OCI-LY1 (cell line): ENCODE data around the gene SUFU.

Source experiments
- H2AFZ ChIP-seq: fragments of 200-600 bp; sonication (generic), shearing (Covaris generic); 2 replicates; pipeline ENCODE4 v1.6.0; 2014; ENCODE audit warnings: antibody characterized with exemption, mild to moderate bottlenecking, low read length
- H3F3A ChIP-seq: fragments of 200-600 bp; sonication (generic), shearing (Covaris generic); 2 replicates; pipeline ENCODE4 v1.6.0; 2014; ENCODE audit warnings: mild to moderate bottlenecking, antibody characterized with exemption, low read length, moderate library complexity; ENCODE audit not compliant: insufficient read depth
- H3K27ac ChIP-seq: fragments of 200-600 bp; sonication (generic); 2 replicates; pipeline ENCODE4 v1.5.1; 2014; ENCODE audit warnings: low read length, mixed run types, mild to moderate bottlenecking, low read depth; ENCODE audit not compliant: poor library complexity, severe bottlenecking
- H3K27me3 ChIP-seq: fragments of 200-600 bp; sonication (generic); 2 replicates; pipeline ENCODE4 v1.6.0; 2014; ENCODE audit warnings: antibody characterized with exemption, mild to moderate bottlenecking, low read length, moderate library complexity; ENCODE audit not compliant: insufficient read depth
- H3K36me3 ChIP-seq: fragments of 200-600 bp; sonication (generic); 2 replicates; pipeline ENCODE4 v1.6.1; 2014; ENCODE audit warnings: mild to moderate bottlenecking, antibody characterized with exemption, low read length, moderate library complexity, mixed read lengths; ENCODE audit not compliant: insufficient read depth
- H3K4me1 ChIP-seq: fragments of 200-600 bp; sonication (generic); 2 replicates; pipeline ENCODE4 v1.5.1; 2014; ENCODE audit warnings: mild to moderate bottlenecking, low read length, moderate library complexity; ENCODE audit not compliant: insufficient read depth, severe bottlenecking
- H3K4me2 ChIP-seq: fragments of 200-600 bp; sonication (generic), shearing (Covaris generic); 2 replicates; pipeline ENCODE4 v1.6.1; 2014; ENCODE audit warnings: low read length
- H3K4me3 ChIP-seq: fragments of 200-600 bp; sonication (generic); 2 replicates; pipeline ENCODE4 v1.5.1; 2014; ENCODE audit warnings: low read length, low read depth, mild to moderate bottlenecking, mixed read lengths; ENCODE audit not compliant: poor library complexity, severe bottlenecking
- H3K79me2 ChIP-seq: fragments of 200-600 bp; shearing (Covaris generic); 2 replicates; pipeline ENCODE4 v1.6.1; 2016; ENCODE audit warnings: mixed run types, low read length, mixed read lengths; ENCODE audit not compliant: insufficient read depth
- H3K9ac ChIP-seq: fragments of 200-600 bp; sonication (generic), shearing (Covaris generic); 2 replicates; pipeline ENCODE4 v1.6.1; 2014; ENCODE audit warnings: mild to moderate bottlenecking, low read length, mixed read lengths
- H3K9me2 ChIP-seq: fragments of 200-600 bp; sonication (generic), shearing (Covaris generic); 2 replicates; pipeline ENCODE4 v1.6.1; 2014; ENCODE audit warnings: low read depth, mild to moderate bottlenecking, low read length, mixed read lengths
- H3K9me3 ChIP-seq: fragments of 200-600 bp; shearing (Covaris generic); 2 replicates; pipeline ENCODE4 v1.6.1; 2014; ENCODE audit warnings: low read length, mixed read lengths
- H4K20me1 ChIP-seq: fragments of 200-600 bp; sonication (generic), shearing (Covaris generic); 2 replicates; pipeline ENCODE4 v1.6.0; 2016; ENCODE audit warnings: mild to moderate bottlenecking, low read length; ENCODE audit not compliant: insufficient read depth
- EZH2 ChIP-seq: fragments of 200-600 bp; sonication (generic), shearing (Covaris generic); IDR thresholded peaks from 2 replicates; pipeline ENCODE4 v1.8.0; 2017; ENCODE audit warnings: borderline replicate concordance, mixed run types, mild to moderate bottlenecking, antibody characterized with exemption, low read length, moderate library complexity, mixed read lengths
- TF ChIP-seq, protein P1 (sequence below): fragments of 200-600 bp; sonication (generic), shearing (Covaris generic); IDR thresholded peaks from 2 replicates; pipeline ENCODE4 v1.5.1; 2017; ENCODE audit warnings: mild to moderate bottlenecking, antibody characterized with exemption, low read length, moderate library complexity, mixed read lengths

Gene SUFU

DNA sequence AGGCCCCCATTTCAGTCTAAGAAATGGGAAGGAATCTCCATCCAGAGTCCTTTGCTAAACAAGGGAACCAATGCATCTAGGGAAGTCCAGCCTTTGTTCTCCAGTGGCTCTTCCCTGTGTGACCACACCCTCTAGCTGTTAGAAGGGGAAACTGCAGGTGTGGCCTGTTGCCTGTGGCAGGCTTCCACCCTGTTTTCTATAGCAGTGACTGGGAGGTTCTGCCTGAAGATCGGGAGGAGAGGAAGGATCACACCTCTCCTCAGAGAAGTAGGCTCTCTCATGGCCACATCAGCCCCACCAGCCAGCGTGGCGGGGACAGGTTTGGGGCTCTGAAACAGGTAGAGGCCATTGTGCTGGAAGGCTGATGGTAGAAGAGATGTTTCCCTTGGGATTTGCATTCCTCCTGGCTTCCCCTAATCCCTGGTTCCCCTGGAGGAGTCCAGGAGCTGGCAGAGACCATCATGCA is 92.8 kb downstream of the SUFU start:
- Histone ChIP-seq H3K4me3 (no peak overlapping the region), H3K27ac (no peak overlapping the region), H3K4me2 (no peak overlapping the region), H3K4me1 (no peaks in the 10 kb centered on the region), H2AFZ (no peak overlapping the region), H3K9me3 (no peaks in the 10 kb centered on the region), H3K9ac (no peak overlapping the region), H4K20me1 (no peaks in the 10 kb centered on the region), H3K9me2 (no peaks in the 10 kb centered on the region), H3K36me3 (no peaks in the 10 kb centered on the region), H3K79me2 (no peaks in the 10 kb centered on the region), H3F3A (no peaks in the 10 kb centered on the region), H3K27me3 (no peaks in the 10 kb centered on the region)
- TF ChIP-seq EZH2 = no peak
- TF ChIP-seq, protein P1, sequence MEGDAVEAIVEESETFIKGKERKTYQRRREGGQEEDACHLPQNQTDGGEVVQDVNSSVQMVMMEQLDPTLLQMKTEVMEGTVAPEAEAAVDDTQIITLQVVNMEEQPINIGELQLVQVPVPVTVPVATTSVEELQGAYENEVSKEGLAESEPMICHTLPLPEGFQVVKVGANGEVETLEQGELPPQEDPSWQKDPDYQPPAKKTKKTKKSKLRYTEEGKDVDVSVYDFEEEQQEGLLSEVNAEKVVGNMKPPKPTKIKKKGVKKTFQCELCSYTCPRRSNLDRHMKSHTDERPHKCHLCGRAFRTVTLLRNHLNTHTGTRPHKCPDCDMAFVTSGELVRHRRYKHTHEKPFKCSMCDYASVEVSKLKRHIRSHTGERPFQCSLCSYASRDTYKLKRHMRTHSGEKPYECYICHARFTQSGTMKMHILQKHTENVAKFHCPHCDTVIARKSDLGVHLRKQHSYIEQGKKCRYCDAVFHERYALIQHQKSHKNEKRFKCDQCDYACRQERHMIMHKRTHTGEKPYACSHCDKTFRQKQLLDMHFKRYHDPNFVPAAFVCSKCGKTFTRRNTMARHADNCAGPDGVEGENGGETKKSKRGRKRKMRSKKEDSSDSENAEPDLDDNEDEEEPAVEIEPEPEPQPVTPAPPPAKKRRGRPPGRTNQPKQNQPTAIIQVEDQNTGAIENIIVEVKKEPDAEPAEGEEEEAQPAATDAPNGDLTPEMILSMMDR = peak; percentile 57

DNA sequence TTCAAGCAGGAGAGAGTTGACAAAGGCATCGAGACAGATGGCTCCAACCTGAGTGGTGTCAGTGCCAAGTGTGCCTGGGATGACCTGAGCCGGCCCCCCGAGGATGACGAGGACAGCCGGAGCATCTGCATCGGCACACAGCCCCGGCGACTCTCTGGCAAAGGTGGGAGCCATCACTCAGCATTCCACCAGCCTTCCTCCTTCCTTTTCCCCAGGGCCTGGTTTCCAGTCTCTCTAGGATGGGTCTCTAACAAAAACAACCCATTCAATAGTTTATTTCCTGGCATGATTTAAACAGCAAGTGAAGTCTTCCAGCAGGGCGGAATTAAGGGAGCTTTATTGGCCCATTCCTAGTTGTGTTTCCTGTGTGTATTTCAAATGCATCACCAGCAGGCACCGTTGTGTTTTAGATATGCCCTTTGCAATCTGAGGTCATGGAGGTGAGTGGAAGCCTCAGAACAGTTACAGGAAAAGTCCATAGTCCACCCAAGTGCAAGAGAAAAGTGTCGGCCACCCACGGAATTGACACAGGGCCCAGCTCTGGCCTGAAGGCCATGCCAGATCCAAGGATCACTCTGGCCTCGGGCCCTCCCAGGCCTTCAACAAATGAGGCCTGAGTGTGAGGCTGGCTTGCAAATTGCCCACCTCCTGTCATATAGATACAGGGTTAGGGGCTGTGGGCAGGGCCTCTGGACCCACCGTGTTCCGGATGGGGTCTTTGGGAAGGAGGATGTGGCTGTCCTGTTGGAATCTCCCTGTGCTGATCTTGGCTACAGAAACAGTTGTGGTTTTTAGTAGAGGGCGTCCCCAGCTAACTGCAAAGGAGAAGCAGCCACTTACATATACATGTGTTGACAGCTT is 93.6 kb downstream of the SUFU start:
- Histone ChIP-seq H3K4me1 (no peaks in the 10 kb centered on the region), H3K27ac (no peak overlapping the region), H3K4me2 (no peak overlapping the region), H3K9me3 (no peaks in the 10 kb centered on the region), H3K4me3 (no peak overlapping the region), H3K9me2 (no peaks in the 10 kb centered on the region), H3K9ac (no peak overlapping the region), H4K20me1 (no peaks in the 10 kb centered on the region), H2AFZ (no peak overlapping the region), H3K27me3 (no peaks in the 10 kb centered on the region), H3K36me3 (no peaks in the 10 kb centered on the region), H3K79me2 (no peaks in the 10 kb centered on the region), H3F3A (no peaks in the 10 kb centered on the region)
- no peak for TF ChIP-seq EZH2
- TF ChIP-seq, protein P1 = no peak

DNA sequence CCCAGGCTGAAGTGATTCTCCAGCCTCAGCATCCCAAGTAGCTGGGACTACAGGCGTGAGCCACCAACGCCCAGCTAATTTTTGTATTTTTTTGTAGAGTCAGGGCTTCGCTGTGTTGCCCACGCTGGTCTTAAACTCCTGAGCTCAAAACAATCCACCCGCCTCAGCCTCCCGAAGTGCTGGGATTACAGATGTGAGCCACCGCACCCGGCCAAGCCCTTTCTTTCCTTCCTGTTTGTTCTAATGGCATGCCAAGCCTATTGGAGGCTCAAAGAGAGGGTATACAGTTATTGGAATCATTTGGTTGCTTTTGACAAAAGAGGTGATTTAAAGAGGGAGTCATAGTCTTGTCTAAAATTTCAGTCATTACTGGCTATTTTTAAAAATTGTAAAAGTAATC is 94.5 kb downstream of the SUFU start:
- no peak overlapping the region for H3K4me3 ChIP-seq
- H3K27ac ChIP-seq = no peak overlapping the region
- no peaks in the 10 kb centered on the region for H3K9me2 ChIP-seq
- H3F3A ChIP-seq = no peaks in the 10 kb centered on the region
- H3K9me3 ChIP-seq = no peaks in the 10 kb centered on the region
- H3K79me2 ChIP-seq = no peaks in the 10 kb centered on the region
- no peaks in the 10 kb centered on the region for H4K20me1 ChIP-seq
- TF ChIP-seq, protein P1 = no peak
- TF ChIP-seq EZH2 = no peak
- no peaks in the 10 kb centered on the region for H3K27me3 ChIP-seq
- no peak overlapping the region for H3K4me2 ChIP-seq
- no peak overlapping the region for H2AFZ ChIP-seq
- H3K4me1 ChIP-seq = no peaks in the 10 kb centered on the region
- H3K9ac ChIP-seq = no peak overlapping the region
- no peaks in the 10 kb centered on the region for H3K36me3 ChIP-seq
